ENCODE results near the gene NDFIP2. TPM values are rescaled to one million over a fixed set of nuclear protein-coding genes. Genes with fewer than 3 reads are reported as not detected.

The NDFIP2 gene
- total RNA-seq, 1 experiment from 2014 or later: 49.6 TPM

DNA sequence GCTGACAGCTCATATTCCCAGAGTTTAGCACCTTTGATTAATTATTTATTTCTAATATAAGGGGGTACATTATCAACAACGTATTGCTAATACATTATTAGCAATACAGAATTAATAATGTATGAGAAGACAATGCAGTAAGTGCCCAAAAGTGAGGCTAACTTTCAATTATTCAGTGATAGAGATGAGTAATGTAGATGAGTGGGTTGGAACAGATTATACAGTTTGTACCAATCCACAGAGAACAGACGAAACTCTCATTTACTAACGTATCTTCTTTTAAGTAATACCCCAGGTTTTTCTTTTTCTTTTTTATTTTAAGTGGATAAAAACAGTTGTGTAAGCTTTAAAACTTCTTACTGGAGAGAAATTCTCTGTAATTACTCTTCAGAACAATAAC is 38.2 kb upstream of the NDFIP2 start:
- ChIA-PET CTCF (no interaction called here), RAD21 (ENCODE audit: low non-redundant PET in 1 of 2, low total read pairs in 2 of 2, uncharacterized antibody in 2 of 2, unreplicated experiment in 2 of 2) (no interaction called here), POLR2A (no interaction called here)
- Histone ChIP-seq H3K79me2 (ENCODE audit: insufficient read depth, low read length) (no peaks in the 10 kb centered on the region), H3K36me3 (ENCODE audit: control insufficient read depth in 1 of 2, insufficient read depth in 2 of 2, low read length in 2 of 2) (no peaks in the 10 kb centered on the region), H2AFZ (ENCODE audit: low read depth, low read length, poor library complexity, severe bottlenecking) (no peak overlapping the region), H3K9me2 (ENCODE audit: insufficient read depth) (no peaks in the 10 kb centered on the region), H3K4me2 (ENCODE audit: low read length) (no peak overlapping the region), H3K27ac (ENCODE audit: low read depth, low read length) (no peak overlapping the region), H3K9ac (ENCODE audit: low read length) (no peak overlapping the region), H3K9me3 (ENCODE audit: control insufficient read depth in 1 of 2, insufficient read depth in 1 of 2, low read depth in 1 of 2, low read length in 2 of 2) (no peaks in the 10 kb centered on the region), H3K4me1 (ENCODE audit: control insufficient read depth in 1 of 2, insufficient read depth in 2 of 2, low read length in 2 of 2) (no peaks in the 10 kb centered on the region), H3K4me3 (replicated peaks in 1 of 2; ENCODE audit: low read depth in 1 of 2, low read length in 2 of 2) (no peak overlapping the region), H4K20me1 (ENCODE audit: insufficient read depth) (no peaks in the 10 kb centered on the region), H3K27me3 (ENCODE audit: insufficient read depth, low read length) (no peaks in the 10 kb centered on the region)
- no TSS peak for BruUV-seq (replicated peaks)
- DNase-seq (ENCODE audit: low read depth, low spot score) (no peak), ATAC-seq (no peak)
- intact Hi-C loops (cut with micrococcal nuclease): no loop called here
- TF ChIP-seq FOSL1 (IDR thresholded peaks at IDR 0.05; ENCODE audit: low read depth): no peak
- TF ChIP-seq, protein P1, sequence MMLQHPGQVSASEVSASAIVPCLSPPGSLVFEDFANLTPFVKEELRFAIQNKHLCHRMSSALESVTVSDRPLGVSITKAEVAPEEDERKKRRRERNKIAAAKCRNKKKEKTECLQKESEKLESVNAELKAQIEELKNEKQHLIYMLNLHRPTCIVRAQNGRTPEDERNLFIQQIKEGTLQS (IDR thresholded peaks at IDR 0.05): no peak
- TF ChIP-seq TCF7L2 (IDR thresholded peaks at IDR 0.05; ENCODE audit: borderline replicate concordance, extremely low read depth, insufficient read depth, insufficient read length): no peak
- TF ChIP-seq POLR2AphosphoS5 (IDR thresholded peaks at IDR 0.05; ENCODE audit: low read depth, low read length): no peak
- no peak for TF ChIP-seq JUND (IDR thresholded peaks at IDR 0.05)
- TF ChIP-seq SP1 (IDR thresholded peaks at IDR 0.05; ENCODE audit: low read depth): no peak
- TF ChIP-seq, protein P2, sequence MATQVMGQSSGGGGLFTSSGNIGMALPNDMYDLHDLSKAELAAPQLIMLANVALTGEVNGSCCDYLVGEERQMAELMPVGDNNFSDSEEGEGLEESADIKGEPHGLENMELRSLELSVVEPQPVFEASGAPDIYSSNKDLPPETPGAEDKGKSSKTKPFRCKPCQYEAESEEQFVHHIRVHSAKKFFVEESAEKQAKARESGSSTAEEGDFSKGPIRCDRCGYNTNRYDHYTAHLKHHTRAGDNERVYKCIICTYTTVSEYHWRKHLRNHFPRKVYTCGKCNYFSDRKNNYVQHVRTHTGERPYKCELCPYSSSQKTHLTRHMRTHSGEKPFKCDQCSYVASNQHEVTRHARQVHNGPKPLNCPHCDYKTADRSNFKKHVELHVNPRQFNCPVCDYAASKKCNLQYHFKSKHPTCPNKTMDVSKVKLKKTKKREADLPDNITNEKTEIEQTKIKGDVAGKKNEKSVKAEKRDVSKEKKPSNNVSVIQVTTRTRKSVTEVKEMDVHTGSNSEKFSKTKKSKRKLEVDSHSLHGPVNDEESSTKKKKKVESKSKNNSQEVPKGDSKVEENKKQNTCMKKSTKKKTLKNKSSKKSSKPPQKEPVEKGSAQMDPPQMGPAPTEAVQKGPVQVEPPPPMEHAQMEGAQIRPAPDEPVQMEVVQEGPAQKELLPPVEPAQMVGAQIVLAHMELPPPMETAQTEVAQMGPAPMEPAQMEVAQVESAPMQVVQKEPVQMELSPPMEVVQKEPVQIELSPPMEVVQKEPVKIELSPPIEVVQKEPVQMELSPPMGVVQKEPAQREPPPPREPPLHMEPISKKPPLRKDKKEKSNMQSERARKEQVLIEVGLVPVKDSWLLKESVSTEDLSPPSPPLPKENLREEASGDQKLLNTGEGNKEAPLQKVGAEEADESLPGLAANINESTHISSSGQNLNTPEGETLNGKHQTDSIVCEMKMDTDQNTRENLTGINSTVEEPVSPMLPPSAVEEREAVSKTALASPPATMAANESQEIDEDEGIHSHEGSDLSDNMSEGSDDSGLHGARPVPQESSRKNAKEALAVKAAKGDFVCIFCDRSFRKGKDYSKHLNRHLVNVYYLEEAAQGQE (IDR thresholded peaks at IDR 0.05; ENCODE audit: low read depth): no peak
- TF ChIP-seq, protein P3, sequence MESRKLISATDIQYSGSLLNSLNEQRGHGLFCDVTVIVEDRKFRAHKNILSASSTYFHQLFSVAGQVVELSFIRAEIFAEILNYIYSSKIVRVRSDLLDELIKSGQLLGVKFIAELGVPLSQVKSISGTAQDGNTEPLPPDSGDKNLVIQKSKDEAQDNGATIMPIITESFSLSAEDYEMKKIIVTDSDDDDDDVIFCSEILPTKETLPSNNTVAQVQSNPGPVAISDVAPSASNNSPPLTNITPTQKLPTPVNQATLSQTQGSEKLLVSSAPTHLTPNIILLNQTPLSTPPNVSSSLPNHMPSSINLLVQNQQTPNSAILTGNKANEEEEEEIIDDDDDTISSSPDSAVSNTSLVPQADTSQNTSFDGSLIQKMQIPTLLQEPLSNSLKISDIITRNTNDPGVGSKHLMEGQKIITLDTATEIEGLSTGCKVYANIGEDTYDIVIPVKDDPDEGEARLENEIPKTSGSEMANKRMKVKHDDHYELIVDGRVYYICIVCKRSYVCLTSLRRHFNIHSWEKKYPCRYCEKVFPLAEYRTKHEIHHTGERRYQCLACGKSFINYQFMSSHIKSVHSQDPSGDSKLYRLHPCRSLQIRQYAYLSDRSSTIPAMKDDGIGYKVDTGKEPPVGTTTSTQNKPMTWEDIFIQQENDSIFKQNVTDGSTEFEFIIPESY (IDR thresholded peaks at IDR 0.05; ENCODE audit: extremely low read depth, insufficient replicate concordance, low read length): no peak
- no peak for TF ChIP-seq SIN3A (IDR thresholded peaks at IDR 0.05; ENCODE audit: low read depth)
- TF ChIP-seq EZH2phosphoT487 (IDR thresholded peaks at IDR 0.05; ENCODE audit: borderline replicate concordance): no peak
- no peak for TF ChIP-seq RAD21 (IDR thresholded peaks at IDR 0.05; ENCODE audit: low read depth)
- TF ChIP-seq, protein P4, sequence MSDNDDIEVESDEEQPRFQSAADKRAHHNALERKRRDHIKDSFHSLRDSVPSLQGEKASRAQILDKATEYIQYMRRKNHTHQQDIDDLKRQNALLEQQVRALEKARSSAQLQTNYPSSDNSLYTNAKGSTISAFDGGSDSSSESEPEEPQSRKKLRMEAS (IDR thresholded peaks at IDR 0.05): no peak
- TF ChIP-seq ELF1 (IDR thresholded peaks at IDR 0.05; ENCODE audit: borderline replicate concordance, low read depth): no peak
- no peak for TF ChIP-seq CBX3 (IDR thresholded peaks at IDR 0.05; ENCODE audit: low read depth)
- no peak for TF ChIP-seq EGR1 (IDR thresholded peaks at IDR 0.05; ENCODE audit: low read depth)
- TF ChIP-seq POLR2A (IDR thresholded peaks at IDR 0.05; ENCODE audit: borderline replicate concordance, extremely low read depth, insufficient read depth, insufficient read length): no peak
- TF ChIP-seq YY1 (IDR thresholded peaks at IDR 0.05; ENCODE audit: extremely low read depth, insufficient replicate concordance, low read depth, low read length): no peak
- TF ChIP-seq EZH2 (IDR thresholded peaks at IDR 0.05): no peak

All from HCT116 (cell line).